SU-DHL-6 (cell line): ENCODE measurements around the gene CHST13.

ENCODE experiments used
- CTCF ChIP-seq: fragments of 200-600 bp; sonication (generic); IDR thresholded peaks from one replicate; pipeline ENCODE4 v1.5.1; 2017; ENCODE audit warnings: antibody characterized with exemption, mild to moderate bottlenecking, low read length, moderate library complexity; ENCODE audit not compliant: insufficient read depth, poor library complexity, severe bottlenecking
- EZH2phosphoT487 ChIP-seq: fragments of 200-600 bp; sonication (generic), shearing (Covaris generic); conservative IDR thresholded peaks from 2 replicates; pipeline ENCODE4 v1.6.1; 2018; ENCODE audit warnings: mild to moderate bottlenecking, antibody characterized with exemption, low read length, moderate library complexity, mixed read lengths

DNA sequence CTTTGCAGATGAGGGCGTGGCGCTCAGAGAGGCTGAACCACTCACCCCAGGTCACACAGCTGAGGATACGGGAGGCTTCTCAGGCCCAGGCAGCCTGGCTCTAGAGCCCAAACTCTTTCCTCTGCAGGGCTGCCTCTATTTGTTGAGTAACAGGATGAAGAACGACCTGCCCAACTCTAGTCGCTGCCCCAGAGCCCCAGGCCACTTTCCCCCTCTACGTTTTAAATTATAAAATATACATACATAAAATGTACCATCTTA lies 29.1 kb upstream of the CHST13 start:
- TF ChIP-seq CTCF (no peak), EZH2phosphoT487 (no peak)
